Endothelial cell of hepatic sinusoid (primary cell): ENCODE measurements around the gene MT4.

Experiments
- in situ Hi-C: cut with HindIII; loops from 2 replicates; pipeline ENCODE4 v1.10.0; 2017; ENCODE audit warnings: low sequenced_read_pairs

MT4 gene

DNA sequence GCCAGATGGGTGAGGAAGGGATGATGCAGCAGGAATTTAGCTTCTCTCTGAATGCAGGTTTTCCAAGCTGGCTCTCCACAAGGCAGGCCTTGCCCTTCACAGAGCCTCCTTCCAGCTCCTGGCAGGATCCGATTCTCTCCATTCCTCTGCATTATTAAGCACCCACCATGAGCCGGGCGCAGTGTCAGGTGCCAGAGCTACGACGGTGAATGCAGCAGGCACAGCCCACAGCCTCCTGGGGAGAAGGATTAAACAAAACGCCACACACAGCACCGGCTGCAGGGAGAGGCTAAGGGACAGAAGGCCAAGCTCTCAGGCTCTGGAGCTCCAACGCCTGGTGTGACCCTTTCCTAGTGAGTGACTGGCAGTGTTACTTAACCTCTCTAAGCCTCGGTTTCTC is 36.5 kb downstream of the MT4 start:
- in situ Hi-C loops: no loop called here

DNA sequence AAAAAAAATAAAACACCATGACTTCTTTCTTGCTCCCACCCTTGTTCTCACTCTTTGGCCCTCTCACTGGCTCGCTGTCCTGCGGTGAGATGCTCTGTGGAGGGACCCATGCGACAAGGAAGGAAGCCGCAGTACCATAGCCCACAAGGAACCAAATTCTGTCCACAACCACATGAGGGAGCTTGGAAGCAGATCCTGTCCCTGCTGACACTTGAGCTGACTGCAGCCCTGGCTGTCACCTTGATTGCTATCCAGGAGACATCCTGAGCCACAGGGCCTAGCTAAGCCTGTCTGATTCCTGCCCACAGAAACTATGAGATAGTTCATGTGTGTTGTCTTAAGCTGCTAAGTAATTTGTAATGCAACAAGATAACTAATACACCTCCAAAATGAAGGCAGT is 38.7 kb downstream of the MT4 start:
- in situ Hi-C loops: no loop called here

DNA sequence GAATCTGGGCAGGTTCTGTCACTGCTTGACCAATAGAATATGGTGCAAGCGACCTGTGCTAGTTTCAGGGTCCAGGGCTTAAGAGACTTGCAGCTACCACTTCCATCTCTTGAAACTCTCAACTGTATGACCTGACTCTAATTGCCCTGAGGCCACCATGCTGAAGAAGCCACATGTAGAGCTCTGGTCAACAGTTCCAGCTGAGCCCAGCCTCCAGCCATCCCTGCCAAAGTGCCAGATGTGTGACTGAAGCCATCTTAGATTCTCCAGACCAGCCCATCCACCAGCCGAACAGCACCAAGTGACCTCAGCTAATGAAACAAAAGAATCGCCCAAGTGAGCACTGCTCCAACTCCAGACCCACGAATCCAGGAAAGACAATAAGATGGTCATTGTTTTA is 40.1 kb downstream of the MT4 start:
- in situ Hi-C loops: no loop called here

DNA sequence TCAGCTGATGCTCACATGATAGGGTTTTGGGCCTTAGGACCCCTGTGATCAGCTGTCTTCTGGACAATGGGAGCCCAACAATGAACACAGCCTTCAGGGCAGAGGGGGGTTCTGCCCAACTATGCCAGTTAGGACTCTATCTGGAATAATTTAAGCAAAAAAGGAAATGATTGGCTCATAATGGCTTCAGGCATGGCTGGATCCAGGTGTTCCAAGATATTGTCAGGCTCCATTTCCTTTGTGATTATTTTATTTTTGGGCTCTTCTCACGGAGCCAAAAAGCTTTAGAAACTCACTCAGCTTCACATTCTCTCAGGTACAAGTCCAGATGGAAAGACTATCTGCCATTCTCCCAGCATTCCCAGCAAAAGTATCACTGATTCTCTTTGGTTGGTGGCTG is 40.6 kb downstream of the MT4 start:
- in situ Hi-C loops: no loop called here

DNA sequence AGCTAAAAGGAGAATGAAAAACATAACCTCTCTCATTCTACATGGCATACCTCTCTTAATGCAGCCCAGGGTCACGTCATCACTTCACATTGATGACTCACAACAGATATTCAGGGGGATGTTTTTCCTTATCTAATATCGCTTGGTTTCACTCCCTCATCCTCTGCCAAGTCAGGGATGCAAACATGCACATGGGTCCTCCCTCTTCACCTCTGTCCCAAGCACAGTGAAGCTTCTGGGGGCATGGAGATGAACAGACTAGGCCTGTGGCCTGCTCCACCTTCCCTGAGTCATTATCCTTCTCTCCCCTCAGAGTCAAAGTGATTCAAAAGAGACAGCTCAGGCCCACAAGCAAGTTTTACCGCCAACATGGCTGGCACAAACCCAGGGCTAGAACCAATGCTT is 41.2 kb downstream of the MT4 start:
- in situ Hi-C loops: no loop called here

DNA sequence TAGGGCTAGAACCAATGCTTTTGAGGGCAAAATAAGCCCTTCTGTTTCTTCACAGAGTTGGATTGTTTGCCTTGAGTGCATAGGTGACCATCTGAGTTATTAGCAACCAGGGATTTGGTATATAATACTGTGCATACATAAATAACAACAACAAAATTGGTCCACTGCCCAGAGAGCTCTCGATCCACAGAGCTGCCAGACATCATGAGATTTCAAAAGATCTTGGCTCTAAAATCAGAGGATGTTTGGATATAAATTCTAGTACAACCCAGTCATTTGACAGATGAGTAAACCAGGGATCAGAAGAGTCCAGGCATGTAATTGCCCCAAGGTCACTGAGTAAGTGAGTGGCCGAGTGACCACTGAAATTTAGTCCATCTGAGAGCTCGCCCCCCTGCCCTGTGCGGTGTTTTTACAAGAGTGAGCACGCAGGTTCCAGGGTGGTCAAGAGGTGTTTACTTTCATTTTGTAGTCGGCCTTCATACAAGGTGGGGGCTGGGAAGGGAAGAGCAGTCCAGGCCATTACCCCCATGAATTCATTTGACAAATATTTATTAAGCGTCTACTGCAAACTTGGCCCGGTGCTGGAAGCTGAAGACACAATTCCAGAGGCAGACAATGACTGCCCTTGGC is 41.7 kb downstream of the MT4 start:
- in situ Hi-C loops: no loop called here

DNA sequence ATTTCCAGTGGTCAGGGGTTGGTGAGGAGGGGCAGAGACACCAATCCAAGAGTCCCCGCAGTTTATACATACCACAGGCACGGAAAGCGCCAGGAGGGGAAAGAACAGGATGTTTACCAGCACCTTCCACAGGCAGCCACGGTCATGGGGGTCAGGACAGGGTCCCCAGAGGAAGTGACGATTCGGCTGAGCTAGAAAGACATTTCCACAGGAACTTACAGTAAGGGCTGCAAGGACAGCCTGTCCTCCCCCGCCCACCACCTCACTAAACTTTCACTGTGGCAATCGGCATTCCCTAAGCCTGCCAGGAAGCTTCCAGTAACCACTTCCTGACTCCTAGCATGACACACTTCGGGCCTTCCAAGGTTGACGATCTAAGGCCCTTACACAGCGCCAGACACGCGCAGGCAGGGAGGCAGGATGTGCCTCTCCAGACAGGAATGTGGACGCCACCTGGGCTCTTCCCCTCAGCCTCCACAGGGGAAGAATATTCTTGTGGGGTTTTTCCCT is 42.3 kb downstream of the MT4 start:
- in situ Hi-C loops: no loop called here

DNA sequence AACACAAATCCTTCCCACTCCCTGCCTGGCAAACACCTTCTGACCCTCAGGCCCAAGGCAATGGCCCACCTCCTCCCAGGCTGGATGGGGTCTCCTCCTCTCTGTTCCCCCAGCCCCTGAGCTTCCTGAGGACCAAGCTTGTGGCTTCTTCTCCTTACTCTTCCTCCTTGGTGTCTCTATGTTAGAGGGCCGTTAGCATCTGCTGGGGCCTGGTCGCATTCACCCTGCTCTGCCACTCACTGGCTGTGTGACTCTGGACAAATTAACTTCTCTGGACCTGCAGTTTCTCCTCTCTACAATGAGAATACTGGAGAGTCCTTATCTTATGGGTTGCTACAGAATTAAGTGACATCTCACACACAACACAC is 42.8 kb downstream of the MT4 start:
- in situ Hi-C loops: no loop called here

DNA sequence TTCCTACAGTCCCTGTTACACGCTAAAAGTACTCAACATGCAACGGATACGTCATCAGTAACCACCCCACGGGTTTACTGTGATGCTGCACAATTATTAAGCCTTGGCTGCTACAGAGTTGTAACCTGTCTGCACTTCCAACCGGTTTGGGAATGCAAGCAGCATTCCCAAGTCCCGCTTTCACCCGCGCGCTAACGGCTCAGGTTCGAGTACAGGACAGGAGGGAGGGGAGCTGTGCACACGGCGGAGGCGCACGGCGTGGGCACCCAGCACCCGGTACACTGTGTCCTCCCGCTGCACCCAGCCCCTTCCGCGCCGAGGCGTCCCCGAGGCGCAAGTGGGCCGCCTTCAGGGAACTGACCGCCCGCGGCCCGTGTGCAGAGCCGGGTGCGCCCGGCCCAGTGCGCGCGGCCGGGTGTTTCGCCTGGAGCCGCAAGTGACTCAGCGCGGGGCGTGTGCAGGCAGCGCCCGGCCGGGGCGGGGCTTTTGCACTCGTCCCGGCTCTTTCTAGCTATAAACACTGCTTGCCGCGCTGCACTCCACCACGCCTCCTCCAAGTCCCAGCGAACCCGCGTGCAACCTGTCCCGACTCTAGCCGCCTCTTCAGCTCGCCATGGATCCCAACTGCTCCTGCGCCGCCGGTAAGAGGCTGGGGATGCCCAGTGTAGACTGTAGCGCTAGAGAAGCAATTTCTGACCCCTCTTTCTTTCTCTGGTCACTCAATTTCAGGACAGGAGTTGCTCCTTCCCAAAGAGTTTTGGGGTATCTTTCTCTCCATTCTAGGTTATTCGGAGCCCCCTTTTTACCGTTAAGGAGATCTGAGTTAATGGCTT is 43.4 kb downstream of the MT4 start, which contains the start of gene MT2A:
Gene MT2A, plus strand, starts transcription at position 542 of the 833 bp plus-strand sequence. Its CDS starts 72 bp downstream, at position 614.
- in situ Hi-C loops: no loop called here

DNA sequence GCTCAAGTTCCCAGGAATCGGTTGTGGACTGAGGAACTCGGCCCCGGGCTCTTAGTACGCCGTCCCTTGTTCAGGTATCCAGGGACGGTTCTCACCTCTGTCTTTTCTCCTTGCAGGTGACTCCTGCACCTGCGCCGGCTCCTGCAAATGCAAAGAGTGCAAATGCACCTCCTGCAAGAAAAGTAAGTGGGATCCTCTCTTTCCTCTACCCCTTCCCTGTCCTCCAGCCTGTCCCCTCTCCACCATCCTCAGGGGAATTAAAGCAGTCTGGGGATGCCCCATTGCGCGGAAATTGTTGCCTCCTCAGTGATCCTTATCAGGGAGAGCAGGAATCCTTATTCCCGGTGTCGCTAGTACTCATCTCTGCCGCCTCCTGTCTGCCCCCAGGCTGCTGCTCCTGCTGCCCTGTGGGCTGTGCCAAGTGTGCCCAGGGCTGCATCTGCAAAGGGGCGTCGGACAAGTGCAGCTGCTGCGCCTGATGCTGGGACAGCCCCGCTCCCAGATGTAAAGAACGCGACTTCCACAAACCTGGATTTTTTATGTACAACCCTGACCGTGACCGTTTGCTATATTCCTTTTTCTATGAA is 44.1 kb downstream of the MT4 start:
- in situ Hi-C loops: no loop called here

DNA sequence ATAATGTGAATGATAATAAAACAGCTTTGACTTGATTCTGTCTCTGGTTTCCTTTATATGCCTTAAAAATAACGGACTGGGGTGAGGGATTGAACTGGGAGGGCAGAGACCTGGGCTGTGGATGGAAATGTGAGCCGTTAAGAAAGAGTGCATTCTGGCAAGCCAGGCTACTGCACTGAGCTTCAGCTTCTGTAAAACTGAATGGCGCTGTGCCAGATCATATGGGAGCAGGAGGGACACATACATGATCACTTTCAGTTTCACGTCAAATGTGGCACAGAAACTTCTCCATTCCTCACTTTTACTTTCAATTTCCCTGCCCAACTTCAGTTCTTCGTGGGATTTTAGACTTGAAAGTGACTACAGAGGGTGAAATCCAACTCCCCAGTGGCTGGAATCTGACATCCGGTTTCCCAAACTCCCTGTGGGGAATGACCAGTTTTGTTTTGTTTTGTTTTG is 44.6 kb downstream of the MT4 start:
- in situ Hi-C loops: no loop called here

DNA sequence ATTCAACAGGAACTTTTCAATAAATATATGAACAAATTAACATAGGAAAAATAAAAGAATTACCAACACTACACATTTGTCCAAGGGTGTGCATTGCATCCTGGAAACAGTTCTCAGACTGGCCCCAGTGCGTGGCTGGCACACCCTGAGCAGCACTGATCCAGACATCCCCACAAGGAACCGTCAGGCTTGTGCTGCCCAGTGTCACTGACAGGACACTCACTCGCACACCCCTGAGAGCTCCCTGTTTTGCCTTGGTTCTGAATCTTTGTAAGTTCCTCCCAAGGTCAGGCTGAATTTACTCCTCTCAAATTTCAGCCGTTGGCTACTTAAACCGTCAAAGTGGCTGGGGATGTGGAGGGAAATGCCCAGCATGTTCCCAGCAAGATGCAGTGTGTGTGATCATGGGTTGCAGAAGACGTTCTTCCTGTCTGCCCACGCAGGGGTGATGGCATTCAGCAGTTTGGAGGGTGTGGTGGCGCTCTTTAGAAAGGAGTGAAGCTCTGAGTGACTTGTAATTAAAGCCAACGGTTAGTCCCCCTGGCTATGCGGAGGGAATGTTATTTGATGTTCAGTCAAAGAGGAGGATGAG is 45.2 kb downstream of the MT4 start:
- in situ Hi-C loops: no loop called here

DNA sequence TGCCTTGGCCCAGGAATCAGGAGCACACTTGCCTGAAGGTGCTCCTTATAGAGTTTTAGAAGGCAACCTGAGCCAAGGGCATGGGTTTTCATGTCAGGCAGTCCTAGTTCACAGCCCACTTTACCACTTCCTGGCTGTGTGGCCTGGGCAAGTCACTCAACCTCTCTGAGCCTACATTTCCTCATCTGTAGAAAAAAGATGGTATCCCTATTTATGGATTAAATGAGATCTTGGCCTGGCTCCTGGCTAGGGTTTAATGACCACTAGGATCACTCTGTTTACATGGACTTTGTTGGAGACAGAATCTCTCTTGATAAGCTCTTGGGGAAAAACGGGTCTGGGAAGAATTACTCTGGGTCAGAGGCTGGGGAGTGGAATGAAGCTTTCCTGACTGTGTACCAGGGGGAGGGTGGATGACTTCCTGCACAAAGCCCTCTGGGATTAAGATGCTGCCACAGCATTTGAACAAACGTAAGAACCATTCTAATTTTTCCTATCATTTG is 45.8 kb downstream of the MT4 start:
- in situ Hi-C loops: no loop called here

DNA sequence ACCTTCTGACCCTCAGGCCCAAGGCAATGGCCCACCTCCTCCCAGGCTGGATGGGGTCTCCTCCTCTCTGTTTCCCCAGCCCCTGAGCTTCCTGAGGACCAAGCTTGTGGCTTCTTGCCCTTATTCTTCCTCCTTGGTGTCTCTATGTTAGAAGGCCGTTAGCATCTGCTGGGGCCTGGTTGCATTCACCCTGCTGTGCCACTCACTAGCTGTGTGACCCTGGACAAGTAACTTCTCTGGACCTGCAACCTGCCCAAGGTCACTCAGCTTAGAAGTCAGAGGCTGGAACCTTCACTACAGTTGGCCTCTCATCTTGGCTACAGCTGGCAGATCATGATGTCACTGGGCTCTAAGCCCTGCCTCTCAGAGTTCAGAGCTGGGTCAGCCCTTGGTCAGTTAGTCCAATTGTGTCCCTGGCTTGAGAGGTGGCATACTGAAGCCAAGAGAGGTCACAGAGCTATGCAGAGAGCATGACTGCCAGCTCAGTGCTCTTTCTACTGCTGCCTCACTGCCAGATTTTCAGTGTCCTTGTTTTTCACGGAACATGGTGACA is 46.5 kb downstream of the MT4 start:
- in situ Hi-C loops: no loop called here

DNA sequence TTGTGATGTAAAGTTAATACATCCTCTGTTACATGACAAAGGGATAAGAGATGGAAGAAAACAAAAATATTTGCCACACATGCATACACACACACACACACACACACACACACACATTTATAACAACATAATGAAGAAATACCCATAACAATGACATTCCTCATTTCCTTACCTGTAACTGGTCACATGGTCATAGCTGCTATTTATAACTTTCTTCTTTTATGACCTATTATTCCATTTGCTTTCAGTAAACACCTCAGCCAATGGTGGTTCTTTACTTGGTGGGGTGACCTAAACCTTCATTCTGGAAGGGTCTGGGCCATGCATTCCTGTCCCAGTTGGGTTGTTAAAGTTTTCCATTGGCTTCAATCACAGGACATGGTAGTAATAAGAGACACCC is 48.8 kb downstream of the MT4 start:
- in situ Hi-C loops: no loop called here

DNA sequence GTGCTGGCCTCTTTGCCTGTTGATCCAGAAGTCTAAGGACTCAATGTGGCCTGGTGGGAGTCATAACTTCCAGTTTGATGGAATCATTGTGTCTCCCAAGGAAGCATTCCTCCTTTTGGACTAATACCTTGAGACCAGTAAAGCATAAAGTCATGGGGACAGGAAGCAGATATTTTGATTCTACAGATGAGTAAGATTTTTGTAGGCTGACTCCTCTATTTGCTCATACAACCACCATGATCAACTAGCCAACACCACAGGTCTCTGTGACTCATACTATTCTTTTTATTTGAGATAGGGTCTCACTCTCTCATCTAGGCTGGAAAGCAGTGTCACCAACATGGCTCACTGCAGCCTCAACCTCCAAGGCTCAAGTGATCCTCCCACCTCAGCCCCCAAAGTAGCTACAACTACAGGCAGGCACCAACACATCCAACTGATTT is 49.7 kb downstream of the MT4 start:
- in situ Hi-C loops: no loop called here

DNA sequence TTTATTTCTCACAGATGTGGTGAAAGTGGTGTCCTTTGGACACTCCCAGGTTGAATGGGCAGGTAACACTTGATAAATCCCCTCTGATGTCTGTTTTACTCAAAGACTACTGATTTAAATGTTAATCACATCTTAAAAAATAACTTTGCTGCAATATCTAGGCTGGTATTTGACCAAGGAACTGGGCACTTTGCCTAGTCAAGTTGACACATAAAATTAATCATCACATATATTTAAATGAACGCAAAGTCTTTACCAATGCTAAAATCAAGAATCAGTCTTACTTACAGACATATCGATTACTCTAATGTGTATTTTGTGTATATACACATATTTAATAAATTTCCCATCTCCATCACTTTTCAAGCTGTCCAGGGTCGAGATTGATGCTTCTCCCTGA is 50.5 kb downstream of the MT4 start:
- in situ Hi-C loops: no loop called here

DNA sequence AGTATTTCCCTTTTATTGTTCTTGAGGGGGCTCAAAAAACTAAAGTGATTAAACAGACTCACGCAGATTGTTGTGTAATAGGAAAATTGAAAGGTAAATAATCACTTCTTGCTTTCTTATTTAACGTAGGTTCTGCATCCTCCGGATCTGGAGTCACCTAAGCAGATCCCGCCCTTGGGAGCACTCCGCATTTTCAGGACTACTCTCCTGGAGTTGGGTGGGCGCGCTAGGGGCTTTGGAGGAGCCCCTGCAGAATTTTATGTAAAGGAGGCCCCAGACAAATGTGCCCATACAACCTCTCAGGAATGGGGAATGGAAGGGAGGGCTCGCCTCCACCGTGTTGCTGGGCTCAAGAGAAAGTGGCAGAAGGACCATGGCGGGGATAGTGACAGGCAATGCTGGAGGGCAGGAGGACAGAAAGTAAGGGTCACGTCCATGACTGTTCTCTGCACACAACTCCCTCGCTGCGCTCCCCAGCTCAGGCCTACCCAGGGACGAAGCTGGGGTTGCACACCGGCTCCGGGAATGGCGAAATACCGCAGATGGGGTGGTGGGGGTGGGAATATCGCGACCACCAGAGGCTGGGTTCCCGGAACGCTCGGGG is 51.8 kb downstream of the MT4 start:
- in situ Hi-C loops: no loop called here

DNA sequence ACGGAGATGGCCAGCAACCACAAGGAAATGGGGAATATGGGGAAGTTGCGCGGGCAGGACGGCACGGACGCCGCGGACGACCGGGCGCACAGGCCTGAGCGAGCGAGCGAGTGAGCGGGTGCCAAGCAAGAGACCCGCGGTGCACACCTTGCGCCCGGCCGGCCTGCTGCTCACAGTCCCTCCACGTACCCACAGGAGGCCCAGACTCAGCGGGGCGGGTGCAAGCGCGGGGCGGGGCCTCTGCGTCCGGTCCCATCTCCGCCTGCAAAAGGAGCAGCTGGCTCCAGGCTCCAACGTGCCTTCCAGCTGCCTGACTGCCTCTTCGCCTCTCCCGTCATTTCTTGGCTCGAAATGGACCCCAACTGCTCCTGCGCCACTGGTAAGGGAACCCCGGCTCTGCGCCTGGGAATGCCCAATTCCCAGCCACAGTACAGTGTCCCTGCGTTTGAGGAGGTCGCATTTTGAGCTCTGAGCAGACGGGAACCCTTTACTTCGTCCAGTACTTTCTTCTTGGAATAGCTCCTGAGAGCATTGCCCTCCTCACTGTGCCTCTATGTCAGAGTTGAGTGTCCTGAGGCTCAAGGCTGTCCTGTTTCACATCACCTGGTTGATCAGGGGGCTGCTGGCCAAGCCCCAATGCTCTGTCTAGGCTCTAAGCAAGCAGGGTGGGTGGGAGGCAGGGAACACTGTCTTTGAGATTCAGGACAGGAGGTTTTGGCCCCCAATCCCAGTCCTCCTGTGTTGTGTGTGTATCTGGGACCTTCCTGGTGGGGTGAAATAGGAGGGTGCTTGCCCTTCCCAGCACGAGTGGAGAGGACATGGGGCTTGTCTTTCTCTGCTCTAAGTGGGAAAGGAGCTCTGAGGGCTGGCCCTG is 52.6 kb downstream of the MT4 start:
- in situ Hi-C loops: no loop called here

DNA sequence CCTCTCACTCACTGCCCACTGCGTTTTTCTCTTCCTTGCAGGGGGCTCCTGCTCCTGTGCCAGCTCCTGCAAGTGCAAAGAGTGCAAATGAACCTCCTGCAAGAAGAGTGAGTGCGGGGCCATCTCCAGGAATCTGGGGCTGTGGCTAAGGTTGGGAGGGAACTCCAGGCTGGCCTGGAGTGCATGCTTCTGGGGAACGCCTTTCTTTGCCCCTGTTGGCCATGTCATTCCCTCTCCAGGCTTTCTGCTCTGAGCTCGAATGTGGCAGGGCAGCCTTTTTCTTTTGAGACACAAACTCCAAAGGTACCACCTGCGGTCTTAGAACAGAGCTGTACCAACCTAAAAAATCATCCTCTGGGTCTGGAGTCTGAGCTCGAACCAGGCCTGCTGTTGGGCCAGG is 53.3 kb downstream of the MT4 start:
- in situ Hi-C loops: no loop called here
